Neural cell (in vitro differentiated cells): ENCODE data around the gene ATP1A4. TPM values are rescaled to one million over a fixed set of nuclear protein-coding genes. Genes with fewer than 3 reads are reported as not detected.

Experiments
- H2AFZ ChIP-seq: fragments of 200-600, 300-800 bp; sonication (generic), shearing (Covaris generic); 2 replicates; pipeline ENCODE4 v1.6.0; 2014; ENCODE audit warnings: low read depth, mild to moderate bottlenecking, antibody characterized with exemption, low read length, moderate library complexity
- H3F3A ChIP-seq: fragments of 200-600 bp; shearing (Covaris generic); 2 replicates; pipeline ENCODE4 v1.6.1; 2016; ENCODE audit warnings: mild to moderate bottlenecking, moderate library complexity, mixed read lengths, antibody characterized with exemption, low read length; ENCODE audit not compliant: insufficient read depth, poor library complexity, severe bottlenecking
- H3K27ac ChIP-seq: fragments of 200-600, 300-800 bp; sonication (generic), shearing (Covaris generic); 2 replicates; pipeline ENCODE4 v1.5.1; 2014; ENCODE audit warnings: mild to moderate bottlenecking, low read length, moderate library complexity
- H3K27me3 ChIP-seq: fragments of 300-800, 200-600 bp; sonication (generic), shearing (Covaris generic); 2 replicates; pipeline ENCODE4 v1.6.0; 2014; ENCODE audit warnings: mild to moderate bottlenecking, low read depth, low read length, moderate library complexity; ENCODE audit not compliant: insufficient read depth
- H3K36me3 ChIP-seq: fragments of 300-800, 200-600 bp; sonication (generic), shearing (Covaris generic); 2 replicates; pipeline ENCODE4 v1.5.1; 2014; ENCODE audit warnings: mild to moderate bottlenecking, antibody characterized with exemption, low read length, moderate library complexity; ENCODE audit not compliant: insufficient read depth
- H3K4me2 ChIP-seq: fragments of 300-800, 200-600 bp; sonication (generic), shearing (Covaris generic); 2 replicates; pipeline ENCODE4 v1.6.0; 2014; ENCODE audit warnings: mild to moderate bottlenecking, low read length
- H3K4me3 ChIP-seq: fragments of 300-800, 200-600 bp; sonication (generic), shearing (Covaris generic); 2 replicates; pipeline ENCODE4 v1.5.1; 2014; ENCODE audit warnings: mild to moderate bottlenecking, low read length, moderate library complexity
- H3K79me2 ChIP-seq: fragments of 200-600 bp; shearing (Covaris generic); replicated peaks from 2 replicates; pipeline ENCODE4 v1.6.0; 2014; ENCODE audit warnings: mild to moderate bottlenecking, low read length, moderate library complexity; ENCODE audit not compliant: insufficient read depth
- H3K9ac ChIP-seq: fragments of 300-800, 200-600 bp; sonication (generic), shearing (Covaris generic); 2 replicates; pipeline ENCODE4 v1.6.1; 2016; ENCODE audit warnings: mild to moderate bottlenecking, low read length, mixed read lengths
- H3K9me2 ChIP-seq: fragments of 200-600 bp; shearing (Covaris generic); 2 replicates; pipeline ENCODE4 v1.6.1; 2016; ENCODE audit warnings: mild to moderate bottlenecking, low read length, mixed read lengths; ENCODE audit not compliant: insufficient read depth
- H3K9me3 ChIP-seq: fragments of 200-600, 300-800 bp; sonication (generic), shearing (Covaris generic); 2 replicates; pipeline ENCODE4 v1.6.1; 2016; ENCODE audit warnings: mild to moderate bottlenecking, mixed run types, low read length, moderate library complexity, mixed read lengths
- H4K20me1 ChIP-seq: fragments of 200-600 bp; shearing (Covaris generic); 2 replicates; pipeline ENCODE4 v1.6.1; 2016; ENCODE audit warnings: mild to moderate bottlenecking, mixed run types; ENCODE audit not compliant: insufficient read depth
- EP300 ChIP-seq: fragments of 450-650 bp; conservative IDR thresholded peaks from 2 replicates; pipeline ENCODE4 v1.6.1; 2014; ENCODE audit warnings: antibody characterized with exemption, mild to moderate bottlenecking, moderate library complexity; ENCODE audit not compliant: poor library complexity, severe bottlenecking
- EZH2 ChIP-seq: fragments of 200-600, 300-800 bp; shearing (Covaris generic), sonication (generic); IDR thresholded peaks from 2 replicates; pipeline ENCODE4 v1.6.1; 2014; ENCODE audit warnings: antibody characterized with exemption, low read length, borderline replicate concordance, mild to moderate bottlenecking; ENCODE audit not compliant: insufficient read depth, poor library complexity, severe bottlenecking
- MXI1 ChIP-seq: fragments of 450-650 bp; conservative IDR thresholded peaks from 2 replicates; pipeline ENCODE4 v1.6.1; 2014; ENCODE audit warnings: antibody characterized with exemption, mild to moderate bottlenecking; ENCODE audit not compliant: poor library complexity, severe bottlenecking
- POLR2AphosphoS5 ChIP-seq: IDR thresholded peaks from 2 replicates; pipeline ENCODE4 v1.6.1; 2012
- RAD21 ChIP-seq: fragments of 450-650 bp; conservative IDR thresholded peaks from 2 replicates; pipeline ENCODE4 v1.6.1; 2014; ENCODE audit warnings: antibody characterized with exemption, mild to moderate bottlenecking, moderate library complexity
- SMC3 ChIP-seq: fragments of 450-650 bp; conservative IDR thresholded peaks from 2 replicates; pipeline ENCODE4 v1.6.1; 2014; ENCODE audit warnings: antibody characterized with exemption, mild to moderate bottlenecking, moderate library complexity; ENCODE audit not compliant: poor library complexity
- TAF1 ChIP-seq: IDR thresholded peaks from 2 replicates; pipeline ENCODE4 v1.6.1; 2012; ENCODE audit warnings: low read depth
- polyA plus RNA-seq: library from polyadenylated mRNA; depleted of rRNA; stranded (reverse); fragments of >200 nt; gene quantifications from 2 replicates; pipeline ENCODE4 v1.2.3, GENCODE V29; 2014
- TF ChIP-seq, protein P1 (sequence below): IDR thresholded peaks from 2 replicates; pipeline ENCODE4 v1.6.1; 2012; ENCODE audit warnings: borderline replicate concordance
- TF ChIP-seq, protein P2 (sequence below): fragments of 450-650 bp; IDR thresholded peaks from 2 replicates; pipeline ENCODE4 v1.5.1; 2014; ENCODE audit warnings: antibody characterized with exemption, mild to moderate bottlenecking, moderate library complexity; ENCODE audit not compliant: poor library complexity, severe bottlenecking

ATP1A4 gene
- polyA plus RNA-seq, 1 donor from 2014 or later = not detected

GRCh38 chr1:160221089-160221488 is 69.7 kb downstream of the ATP1A4 start:
- Histone ChIP-seq H3K9me3 (no peaks in the 10 kb centered on the region), H3K4me2 (no peak overlapping the region), H3K79me2 (no peaks in the 10 kb centered on the region), H3K36me3 (peaks cover 23% of the 10 kb centered on the region), H4K20me1 (no peaks in the 10 kb centered on the region), H3K27me3 (no peaks in the 10 kb centered on the region), H3K27ac (no peak overlapping the region), H3K9ac (no peak overlapping the region), H3K9me2 (no peaks in the 10 kb centered on the region), H3K4me3 (no peak overlapping the region), H3F3A (no peaks in the 10 kb centered on the region), H2AFZ (no peak overlapping the region)
- TF ChIP-seq RAD21 (no peak), MXI1 (no peak), SMC3 (no peak), EP300 (no peak), POLR2AphosphoS5 (no peak), TAF1 (no peak)
- TF ChIP-seq, protein P1, sequence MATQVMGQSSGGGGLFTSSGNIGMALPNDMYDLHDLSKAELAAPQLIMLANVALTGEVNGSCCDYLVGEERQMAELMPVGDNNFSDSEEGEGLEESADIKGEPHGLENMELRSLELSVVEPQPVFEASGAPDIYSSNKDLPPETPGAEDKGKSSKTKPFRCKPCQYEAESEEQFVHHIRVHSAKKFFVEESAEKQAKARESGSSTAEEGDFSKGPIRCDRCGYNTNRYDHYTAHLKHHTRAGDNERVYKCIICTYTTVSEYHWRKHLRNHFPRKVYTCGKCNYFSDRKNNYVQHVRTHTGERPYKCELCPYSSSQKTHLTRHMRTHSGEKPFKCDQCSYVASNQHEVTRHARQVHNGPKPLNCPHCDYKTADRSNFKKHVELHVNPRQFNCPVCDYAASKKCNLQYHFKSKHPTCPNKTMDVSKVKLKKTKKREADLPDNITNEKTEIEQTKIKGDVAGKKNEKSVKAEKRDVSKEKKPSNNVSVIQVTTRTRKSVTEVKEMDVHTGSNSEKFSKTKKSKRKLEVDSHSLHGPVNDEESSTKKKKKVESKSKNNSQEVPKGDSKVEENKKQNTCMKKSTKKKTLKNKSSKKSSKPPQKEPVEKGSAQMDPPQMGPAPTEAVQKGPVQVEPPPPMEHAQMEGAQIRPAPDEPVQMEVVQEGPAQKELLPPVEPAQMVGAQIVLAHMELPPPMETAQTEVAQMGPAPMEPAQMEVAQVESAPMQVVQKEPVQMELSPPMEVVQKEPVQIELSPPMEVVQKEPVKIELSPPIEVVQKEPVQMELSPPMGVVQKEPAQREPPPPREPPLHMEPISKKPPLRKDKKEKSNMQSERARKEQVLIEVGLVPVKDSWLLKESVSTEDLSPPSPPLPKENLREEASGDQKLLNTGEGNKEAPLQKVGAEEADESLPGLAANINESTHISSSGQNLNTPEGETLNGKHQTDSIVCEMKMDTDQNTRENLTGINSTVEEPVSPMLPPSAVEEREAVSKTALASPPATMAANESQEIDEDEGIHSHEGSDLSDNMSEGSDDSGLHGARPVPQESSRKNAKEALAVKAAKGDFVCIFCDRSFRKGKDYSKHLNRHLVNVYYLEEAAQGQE = no peak
- TF ChIP-seq, protein P2, sequence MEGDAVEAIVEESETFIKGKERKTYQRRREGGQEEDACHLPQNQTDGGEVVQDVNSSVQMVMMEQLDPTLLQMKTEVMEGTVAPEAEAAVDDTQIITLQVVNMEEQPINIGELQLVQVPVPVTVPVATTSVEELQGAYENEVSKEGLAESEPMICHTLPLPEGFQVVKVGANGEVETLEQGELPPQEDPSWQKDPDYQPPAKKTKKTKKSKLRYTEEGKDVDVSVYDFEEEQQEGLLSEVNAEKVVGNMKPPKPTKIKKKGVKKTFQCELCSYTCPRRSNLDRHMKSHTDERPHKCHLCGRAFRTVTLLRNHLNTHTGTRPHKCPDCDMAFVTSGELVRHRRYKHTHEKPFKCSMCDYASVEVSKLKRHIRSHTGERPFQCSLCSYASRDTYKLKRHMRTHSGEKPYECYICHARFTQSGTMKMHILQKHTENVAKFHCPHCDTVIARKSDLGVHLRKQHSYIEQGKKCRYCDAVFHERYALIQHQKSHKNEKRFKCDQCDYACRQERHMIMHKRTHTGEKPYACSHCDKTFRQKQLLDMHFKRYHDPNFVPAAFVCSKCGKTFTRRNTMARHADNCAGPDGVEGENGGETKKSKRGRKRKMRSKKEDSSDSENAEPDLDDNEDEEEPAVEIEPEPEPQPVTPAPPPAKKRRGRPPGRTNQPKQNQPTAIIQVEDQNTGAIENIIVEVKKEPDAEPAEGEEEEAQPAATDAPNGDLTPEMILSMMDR = no peak

- H3K27ac ChIP-seq = no peak overlapping the region
- no peak for TF ChIP-seq EZH2
- no peak for TF ChIP-seq EP300
- TF ChIP-seq TAF1 = no peak
- TF ChIP-seq RAD21 = no peak
- no peak overlapping the region for H3K9ac ChIP-seq
- no peaks in the 10 kb centered on the region for H3K9me3 ChIP-seq
- no peaks in the 10 kb centered on the region for H4K20me1 ChIP-seq
- peaks cover 20% of the 10 kb centered on the region for H3K36me3 ChIP-seq
- no peaks in the 10 kb centered on the region for H3F3A ChIP-seq
- H3K9me2 ChIP-seq = no peaks in the 10 kb centered on the region
- H3K4me2 ChIP-seq = no peak overlapping the region
- no peak overlapping the region for H2AFZ ChIP-seq
- H3K79me2 ChIP-seq = no peaks in the 10 kb centered on the region
- H3K4me3 ChIP-seq = no peak overlapping the region
- no peaks in the 10 kb centered on the region for H3K27me3 ChIP-seq
Observed at GRCh38 chr1:160222546-160222945, 71.1 kb downstream of the ATP1A4 start.

DNA sequence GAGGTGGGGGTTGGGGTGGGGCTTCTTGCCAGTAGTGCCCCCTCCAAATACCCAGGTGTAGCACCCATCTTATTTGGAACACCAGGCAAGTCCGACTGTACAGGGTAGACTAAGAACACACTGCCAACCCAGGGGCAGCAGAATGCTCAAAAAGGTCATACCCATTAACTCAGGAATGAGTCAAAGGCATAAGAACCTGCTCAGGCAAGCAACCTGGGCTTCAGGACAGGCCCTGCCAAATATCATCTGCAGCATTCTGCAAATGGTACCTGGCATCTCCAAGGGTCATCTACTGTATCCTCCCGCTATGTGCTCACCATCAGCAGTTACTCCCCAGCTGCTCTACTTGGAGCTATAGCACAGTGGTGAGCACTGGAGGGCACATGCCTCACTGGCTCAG is 73.2 kb downstream of the ATP1A4 start:
- Histone ChIP-seq H3K36me3 (peaks cover 9% of the 10 kb centered on the region), H3K27ac (no peak overlapping the region), H3K9me2 (no peaks in the 10 kb centered on the region)

More for the DNA sequence above, 73.2 kb downstream of the ATP1A4 start:
- no peaks in the 10 kb centered on the region for H3K9me3 ChIP-seq
- TF ChIP-seq EZH2 (no peak), TAF1 (no peak), SMC3 (no peak), MXI1 (no peak), RAD21 (no peak), POLR2AphosphoS5 (no peak), EP300 (no peak)
- TF ChIP-seq, protein P1 = no peak
- TF ChIP-seq, protein P2 = no peak
- H3K9ac ChIP-seq = no peak overlapping the region
- H3K79me2 ChIP-seq = no peaks in the 10 kb centered on the region
- H4K20me1 ChIP-seq = no peaks in the 10 kb centered on the region
- no peak overlapping the region for H3K4me3 ChIP-seq
- H2AFZ ChIP-seq = no peak overlapping the region
- H3F3A ChIP-seq = no peaks in the 10 kb centered on the region
- no peaks in the 10 kb centered on the region for H3K27me3 ChIP-seq
- H3K4me2 ChIP-seq = no peak overlapping the region
